Measurements from ENCODE around the gene RTN4R. TPM values are rescaled to one million over a fixed set of nuclear protein-coding genes. Genes with fewer than 3 reads are reported as not detected.

The RTN4R gene
- total and polyA plus RNA-seq, 2 of the 13 experiments (the other 11 are each of a cell fraction or from before 2014, with no cell fraction given): 0.22 to 0.77 TPM

- TF ChIP-seq ZNF281 (CRISPR knock-in tag; IDR thresholded peaks at IDR 0.05; ENCODE audit: borderline replicate concordance): no peak
- TF ChIP-seq SKI (IDR thresholded peaks at IDR 0.05; ENCODE audit: partially characterized antibody): no peak
- no peak for TF ChIP-seq ZNF850 (CRISPR knock-in tag; conservative IDR thresholded peaks at IDR 0.05)
- TF ChIP-seq NONO (IDR thresholded peaks at IDR 0.05): 0 out of 2 replicates have a peak, but pooled peaks have one; percentile 52
- no peak for TF ChIP-seq NONO (CRISPR knock-in tag; conservative IDR thresholded peaks at IDR 0.05)
- TF ChIP-seq NFRKB (IDR thresholded peaks at IDR 0.05): no peak
- no peak for TF ChIP-seq ZNF530 (CRISPR knock-in tag; IDR thresholded peaks at IDR 0.05; ENCODE audit: low read depth)
- TF ChIP-seq HIC2 (CRISPR knock-in tag; IDR thresholded peaks at IDR 0.05; ENCODE audit: low read depth): no peak
- TF ChIP-seq TP53 (CRISPR knock-in tag; conservative IDR thresholded peaks at IDR 0.05): no peak
- no peak for TF ChIP-seq ZNF839 (CRISPR knock-in tag; IDR thresholded peaks at IDR 0.05; ENCODE audit: borderline replicate concordance)
- TF ChIP-seq GLI4 (CRISPR knock-in tag; IDR thresholded peaks at IDR 0.05; ENCODE audit: borderline replicate concordance): no peak
- no peak for TF ChIP-seq ZNF773 (CRISPR knock-in tag; IDR thresholded peaks at IDR 0.05; ENCODE audit: borderline replicate concordance)
- 0 out of 2 replicates have a peak, but pooled peaks have one; percentile 13 for TF ChIP-seq ATF7 (IDR thresholded peaks at IDR 0.05)
- TF ChIP-seq ATF7 (CRISPR knock-in tag; IDR thresholded peaks at IDR 0.05): no peak
- TF ChIP-seq ZBTB3 (CRISPR knock-in tag; IDR thresholded peaks at IDR 0.05; ENCODE audit: borderline replicate concordance, low read depth): no peak
- no peak for TF ChIP-seq ZNF17 (CRISPR knock-in tag; IDR thresholded peaks at IDR 0.05)
- TF ChIP-seq ATF5 (CRISPR knock-in tag; IDR thresholded peaks at IDR 0.05; ENCODE audit: low read depth): no peak
- 0 out of 2 replicates have a peak, but pooled peaks have one; percentile 47 for TF ChIP-seq TRIM22 (IDR thresholded peaks at IDR 0.05)
Observed at GRCh38 chr22:20251491-20251890, 16.6 kb downstream of the RTN4R start (continued).

Data from HepG2 (cell line).